Activated naive CD4-positive, alpha-beta T cell treated with anti-CD3 and anti-CD28 coated beads, Interleukin-2, amount 50 U/mL, for 24 hours (primary cell): ENCODE data around the gene HOXD9.

Source experiments
- H3K27ac Mint-ChIP-seq: one replicate; pipeline ENCODE4 v1.8.0; 2021; ENCODE audit warnings: mild to moderate bottlenecking, mixed read lengths
- H3K27me3 Mint-ChIP-seq: one replicate; pipeline ENCODE4 v1.8.0; 2021; ENCODE audit warnings: mixed read lengths
- H3K36me3 Mint-ChIP-seq: one replicate; pipeline ENCODE4 v1.8.0; 2021; ENCODE audit warnings: mixed read lengths
- H3K4me1 Mint-ChIP-seq: one replicate; pipeline ENCODE4 v1.8.0; 2021; ENCODE audit warnings: mixed read lengths
- H3K4me3 Mint-ChIP-seq: one replicate; pipeline ENCODE4 v1.8.0; 2021; ENCODE audit warnings: mild to moderate bottlenecking, mixed read lengths
- H3K9me3 Mint-ChIP-seq: one replicate; pipeline ENCODE4 v1.8.0; 2021; ENCODE audit warnings: mixed read lengths

The HOXD9 gene

DNA sequence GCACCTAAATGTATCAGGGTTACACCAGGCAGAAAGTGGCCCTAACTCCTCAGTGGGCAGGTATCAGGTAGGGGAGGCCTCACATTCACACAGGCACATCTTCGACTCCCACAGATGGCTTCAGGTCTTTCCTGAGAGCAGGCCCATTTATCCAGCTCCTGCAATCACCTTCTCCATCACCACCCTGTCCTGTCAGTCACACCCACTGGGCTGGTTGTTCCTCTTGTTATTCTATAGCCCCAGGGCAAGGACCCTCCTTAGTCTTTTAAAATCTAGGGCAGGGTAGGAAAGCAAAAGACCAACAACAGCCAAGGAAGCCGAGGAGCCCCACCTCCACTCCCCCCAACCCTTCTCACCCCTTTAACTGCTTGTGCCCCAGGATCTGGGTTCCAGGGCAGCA, 19.8 kb downstream of the HOXD9 start:
- Mint-ChIP-seq H3K27me3 (peaks cover 66% of the 10 kb centered on the region), H3K27ac (no peak overlapping the region), H3K4me3 (no peak overlapping the region), H3K4me1 (peaks cover 10% of the 10 kb centered on the region), H3K9me3 (peaks cover 9% of the 10 kb centered on the region), H3K36me3 (no peaks in the 10 kb centered on the region)

- no peak overlapping the region for H3K27ac Mint-ChIP-seq
- H3K27me3 Mint-ChIP-seq: peaks cover 67% of the 10 kb centered on the region
- peaks cover 2% of the 10 kb centered on the region for H3K36me3 Mint-ChIP-seq
- H3K4me3 Mint-ChIP-seq: no peak overlapping the region
- H3K9me3 Mint-ChIP-seq: peaks cover 2% of the 10 kb centered on the region
- H3K4me1 Mint-ChIP-seq: no peaks in the 10 kb centered on the region
These were observed 22.8 kb downstream of the HOXD9 start for GRCh38 chr2:176145085-176145969.

DNA sequence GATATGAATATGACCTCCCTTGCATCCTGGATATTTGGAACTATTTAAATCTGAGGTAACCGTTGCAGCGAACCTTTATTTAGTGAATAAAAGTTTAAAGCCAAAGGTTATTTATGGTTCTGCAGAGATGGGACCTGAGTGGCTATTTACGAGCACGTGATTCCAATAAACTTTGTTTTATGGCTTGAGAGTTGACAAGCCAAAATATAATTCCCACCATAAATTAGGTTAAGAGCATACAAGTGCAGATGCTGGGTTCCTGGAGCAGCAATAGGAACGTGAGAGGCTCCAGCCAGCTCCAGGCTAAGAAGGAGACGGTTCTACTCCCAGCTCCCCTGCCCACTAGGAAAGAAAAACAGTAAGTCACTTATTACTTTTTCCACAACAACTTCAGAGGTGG, 23.6 kb downstream of the HOXD9 start:
- Mint-ChIP-seq H3K27ac (no peak overlapping the region), H3K4me3 (no peak overlapping the region)

DNA sequence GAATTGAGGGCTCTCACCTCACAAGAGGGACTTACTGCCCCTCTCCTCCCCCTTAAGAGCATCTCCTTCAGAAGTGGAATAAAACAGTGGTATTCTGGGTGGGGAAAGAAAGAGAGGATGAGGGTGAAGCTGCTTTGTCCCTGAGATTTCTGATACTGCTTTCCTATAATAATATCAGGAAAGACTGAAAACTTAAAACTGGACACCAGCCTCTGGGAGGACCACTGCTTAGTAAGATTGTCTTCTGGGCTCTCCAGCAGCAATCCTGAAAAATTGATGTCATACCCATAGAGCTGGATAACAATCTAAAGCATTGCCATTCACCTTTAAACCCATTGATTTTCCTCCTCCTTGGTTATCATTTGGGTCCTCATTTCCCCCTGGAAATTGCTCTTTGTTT, 24.1 kb downstream of the HOXD9 start:
- Mint-ChIP-seq H3K36me3 (peaks cover 3% of the 10 kb centered on the region), H3K27ac (no peak overlapping the region), H3K9me3 (peaks cover 5% of the 10 kb centered on the region)

More for the DNA sequence above, 23.6 kb downstream of the HOXD9 start:
- Mint-ChIP-seq H3K27me3 (peaks cover 70% of the 10 kb centered on the region), H3K4me1 (no peaks in the 10 kb centered on the region), H3K9me3 (peaks cover 5% of the 10 kb centered on the region), H3K36me3 (peaks cover 3% of the 10 kb centered on the region)

DNA sequence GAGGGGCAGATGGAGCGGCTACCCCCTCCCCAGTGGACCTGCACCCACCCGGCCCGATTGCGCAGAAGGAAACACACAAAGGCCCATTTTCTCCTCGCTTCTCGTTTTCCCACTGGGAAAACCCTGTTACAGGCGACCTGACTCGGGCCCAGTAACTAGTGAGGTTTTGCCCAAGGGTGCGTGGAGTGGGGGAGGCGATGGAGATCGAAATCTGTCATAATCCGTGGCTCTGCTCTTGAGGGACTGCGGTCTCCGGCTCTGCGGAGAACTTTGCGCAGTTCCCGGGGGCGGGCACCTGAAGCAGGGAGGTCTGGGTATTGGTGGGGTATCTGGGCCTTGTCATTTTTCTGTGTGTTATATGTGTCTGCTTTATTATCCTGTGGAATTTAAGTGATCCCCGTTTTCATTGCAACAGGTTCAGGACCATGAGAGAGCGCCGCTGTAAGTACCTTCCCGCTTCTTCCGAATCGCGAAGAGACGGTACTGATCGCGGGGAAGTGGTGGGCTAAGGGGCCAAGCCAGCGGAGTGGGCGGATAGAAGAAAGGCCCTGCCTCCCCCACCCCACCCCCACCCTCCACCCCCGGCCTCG, 24.8 kb downstream of the HOXD9 start:
- H3K36me3 Mint-ChIP-seq: peaks cover 3% of the 10 kb centered on the region
- no peak overlapping the region for H3K4me3 Mint-ChIP-seq
- no peak overlapping the region for H3K27ac Mint-ChIP-seq

More for the DNA sequence above, 24.1 kb downstream of the HOXD9 start:
- H3K4me3 Mint-ChIP-seq: no peak overlapping the region
- H3K27me3 Mint-ChIP-seq: peaks cover 69% of the 10 kb centered on the region
- no peaks in the 10 kb centered on the region for H3K4me1 Mint-ChIP-seq

GRCh38 chr2:176147800-176148496, 25.4 kb downstream of the HOXD9 start:
- H3K9me3 Mint-ChIP-seq: peaks cover 5% of the 10 kb centered on the region
- no peak overlapping the region for H3K4me3 Mint-ChIP-seq
- peaks cover 67% of the 10 kb centered on the region for H3K27me3 Mint-ChIP-seq
- no peaks in the 10 kb centered on the region for H3K4me1 Mint-ChIP-seq
- H3K27ac Mint-ChIP-seq: no peak overlapping the region
- H3K36me3 Mint-ChIP-seq: peaks cover 3% of the 10 kb centered on the region

More for the DNA sequence above, 24.8 kb downstream of the HOXD9 start:
- no peaks in the 10 kb centered on the region for H3K4me1 Mint-ChIP-seq
- peaks cover 66% of the 10 kb centered on the region for H3K27me3 Mint-ChIP-seq
- H3K9me3 Mint-ChIP-seq: peaks cover 5% of the 10 kb centered on the region

DNA sequence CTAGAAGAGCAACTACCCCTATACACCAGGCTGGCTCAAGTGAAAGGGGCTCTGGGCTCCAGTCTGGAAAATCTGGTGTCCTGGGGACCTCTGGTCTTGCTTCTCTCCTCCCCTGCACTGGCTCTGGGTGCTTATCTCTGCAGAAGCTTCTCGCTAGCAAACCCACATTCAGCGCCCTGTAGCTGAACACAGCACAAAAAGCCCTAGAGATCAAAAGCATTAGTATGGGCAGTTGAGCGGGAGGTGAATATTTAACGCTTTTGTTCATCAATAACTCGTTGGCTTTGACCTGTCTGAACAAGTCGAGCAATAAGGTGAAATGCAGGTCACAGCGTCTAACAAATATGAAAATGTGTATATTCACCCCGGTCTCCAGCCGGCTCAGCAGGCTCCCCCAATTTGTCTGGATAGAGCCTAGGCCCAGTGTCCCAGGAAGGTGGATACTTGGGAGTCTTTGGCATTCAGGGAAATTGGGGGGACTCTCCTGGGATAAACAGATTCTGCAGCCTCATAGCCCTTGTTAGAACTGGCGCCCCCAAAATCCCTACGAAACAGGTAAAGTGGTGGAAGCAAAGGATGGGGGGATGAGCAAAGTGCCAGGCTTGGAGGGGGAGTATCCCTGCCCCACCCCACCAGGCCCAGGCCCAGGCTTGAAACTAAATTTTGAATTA, 26.4 kb downstream of the HOXD9 start:
- peaks cover 3% of the 10 kb centered on the region for H3K36me3 Mint-ChIP-seq
- H3K27me3 Mint-ChIP-seq: peaks cover 67% of the 10 kb centered on the region
- H3K4me1 Mint-ChIP-seq: no peaks in the 10 kb centered on the region
- peaks cover 5% of the 10 kb centered on the region for H3K9me3 Mint-ChIP-seq
- H3K4me3 Mint-ChIP-seq: no peak overlapping the region
- H3K27ac Mint-ChIP-seq: no peak overlapping the region

DNA sequence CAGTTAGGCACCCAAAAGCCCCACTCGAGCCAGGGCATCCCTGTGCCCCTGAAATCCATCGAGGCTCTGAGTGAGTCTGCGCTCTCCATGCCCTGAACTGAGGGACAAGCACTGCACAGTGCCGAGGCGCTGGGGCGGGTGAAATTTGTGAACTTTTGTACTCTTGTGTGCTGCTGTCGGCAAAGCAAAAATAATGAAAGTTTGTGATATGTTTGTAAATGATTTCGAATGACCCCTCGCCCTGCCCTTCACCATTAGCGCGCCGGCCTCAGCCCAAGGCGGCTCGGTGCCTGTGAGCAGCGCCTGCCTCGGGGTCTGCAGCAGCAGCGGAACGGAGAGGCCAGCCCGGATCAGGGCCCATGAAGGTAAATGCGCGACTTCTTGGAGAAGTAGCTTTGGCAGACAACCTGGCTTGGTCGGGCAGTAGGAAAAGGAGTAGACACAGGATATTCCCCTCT, 27.0 kb downstream of the HOXD9 start:
- Mint-ChIP-seq H3K27ac (no peak overlapping the region), H3K4me1 (no peaks in the 10 kb centered on the region), H3K9me3 (peaks cover 5% of the 10 kb centered on the region), H3K27me3 (peaks cover 68% of the 10 kb centered on the region), H3K4me3 (no peak overlapping the region), H3K36me3 (peaks cover 3% of the 10 kb centered on the region)

- Mint-ChIP-seq H3K4me3 (no peak overlapping the region), H3K9me3 (peaks cover 5% of the 10 kb centered on the region), H3K27ac (no peak overlapping the region), H3K27me3 (peaks cover 70% of the 10 kb centered on the region), H3K36me3 (peaks cover 3% of the 10 kb centered on the region), H3K4me1 (no peaks in the 10 kb centered on the region)
These were observed 27.5 kb downstream of the HOXD9 start for GRCh38 chr2:176149939-176150583.

DNA sequence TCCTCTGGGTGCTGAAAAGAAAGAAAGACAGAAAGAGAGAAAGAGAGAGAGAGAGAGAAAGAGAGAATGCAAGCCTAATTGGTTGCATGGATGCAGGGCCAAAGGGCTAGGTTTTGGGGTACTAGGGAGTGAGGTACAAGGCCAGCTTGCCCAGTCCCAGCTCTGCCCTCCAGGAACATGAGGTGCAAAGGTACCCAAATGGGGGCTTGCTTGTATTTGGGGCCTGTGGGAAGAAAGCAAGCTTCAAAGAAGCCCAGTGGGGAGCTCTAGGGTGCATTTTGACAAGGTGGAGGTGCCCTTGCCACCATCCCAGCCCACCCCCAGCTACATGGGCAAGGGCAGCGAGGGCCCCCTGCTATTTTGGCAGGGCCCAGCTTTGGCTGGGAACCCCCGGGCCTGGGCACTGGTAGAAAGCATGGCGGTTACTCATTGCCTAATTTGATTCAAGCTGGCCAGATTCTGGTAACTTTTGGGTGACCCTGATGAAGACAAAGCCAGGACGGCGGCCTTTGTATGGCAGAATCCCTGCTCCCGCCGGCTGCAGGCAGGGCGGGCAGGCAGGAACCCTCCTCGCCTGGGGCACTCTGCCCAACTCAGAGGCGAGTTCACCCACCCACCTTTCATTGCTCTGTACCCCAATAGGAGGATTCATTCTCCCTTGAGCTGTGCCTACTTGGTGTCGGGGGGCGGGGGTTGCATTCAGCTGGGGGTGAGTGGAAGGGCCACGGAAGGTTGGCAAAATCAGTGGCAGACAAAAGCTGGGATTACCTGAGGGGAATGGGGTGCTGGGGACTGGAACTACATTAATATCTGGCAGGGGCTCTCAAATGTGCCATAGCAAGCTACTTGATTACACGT, 28.3 kb downstream of the HOXD9 start:
- no peak overlapping the region for H3K4me3 Mint-ChIP-seq
- H3K4me1 Mint-ChIP-seq: no peaks in the 10 kb centered on the region
- peaks cover 5% of the 10 kb centered on the region for H3K9me3 Mint-ChIP-seq
- peaks cover 69% of the 10 kb centered on the region for H3K27me3 Mint-ChIP-seq
- peaks cover 3% of the 10 kb centered on the region for H3K36me3 Mint-ChIP-seq
- H3K27ac Mint-ChIP-seq: no peak overlapping the region

GRCh38 chr2:176151442-176152287, 29.1 kb downstream of the HOXD9 start, which contains the start of gene HOXD4:
Gene HOXD4 (plus strand): TSS chr2:176151550. CDS start chr2:176151634, 84 bp downstream.
- no peak within 1 kb of the TSS for H3K4me3 Mint-ChIP-seq
- peaks cover 3% of the 10 kb centered on the region for H3K36me3 Mint-ChIP-seq
- H3K27ac Mint-ChIP-seq: no peak within 1 kb of the TSS
- peaks cover 64% of the 10 kb centered on the region for H3K27me3 Mint-ChIP-seq
- no peaks in the 10 kb centered on the region for H3K4me1 Mint-ChIP-seq
- H3K9me3 Mint-ChIP-seq: peaks cover 5% of the 10 kb centered on the region

GRCh38 chr2:176152350-176153181, 30.0 kb downstream of the HOXD9 start:
- H3K4me3 Mint-ChIP-seq: no peak overlapping the region
- peaks cover 5% of the 10 kb centered on the region for H3K9me3 Mint-ChIP-seq
- H3K36me3 Mint-ChIP-seq: peaks cover 3% of the 10 kb centered on the region
- H3K27me3 Mint-ChIP-seq: peaks cover 61% of the 10 kb centered on the region
- peaks cover 3% of the 10 kb centered on the region for H3K4me1 Mint-ChIP-seq
- no peak overlapping the region for H3K27ac Mint-ChIP-seq
